Renal cortex interstitium (tissue), 15 donors: ENCODE results near the gene ZDHHC12. TPM values are rescaled to one million over a fixed set of nuclear protein-coding genes. Genes with fewer than 3 reads are reported as not detected.

Source experiments
- DNase-seq, 11 donors: peaks; one replicate each; pipeline ENCODE4 v3.0.0-alpha.2; 2013; ENCODE audit warnings: low read depth in 9 of 11, low spot score in 4 of 11; ENCODE audit errors: extremely low read depth in 1 of 11
- long read RNA-seq, 16 experiments: transcript quantifications; one replicate each; lab custom pipeline, GENCODE V29; 2026
- polyA plus RNA-seq, 3 donors: library from polyadenylated mRNA; unstranded; fragments of 120-200 nt; gene quantifications; one replicate each; pipeline ENCODE4 v1.2.1, GENCODE V29; 2013; ENCODE audit not compliant: insufficient read length in 3 of 3

Gene ZDHHC12, protein sequence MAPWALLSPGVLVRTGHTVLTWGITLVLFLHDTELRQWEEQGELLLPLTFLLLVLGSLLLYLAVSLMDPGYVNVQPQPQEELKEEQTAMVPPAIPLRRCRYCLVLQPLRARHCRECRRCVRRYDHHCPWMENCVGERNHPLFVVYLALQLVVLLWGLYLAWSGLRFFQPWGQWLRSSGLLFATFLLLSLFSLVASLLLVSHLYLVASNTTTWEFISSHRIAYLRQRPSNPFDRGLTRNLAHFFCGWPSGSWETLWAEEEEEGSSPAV
- 10 to 100 TPM; 14.8 to 20.5 (median 18.8) TPM for polyA plus RNA-seq
- long read RNA-seq, donor 1, transcript ZDHHC12-201 (5 exons, 1,129 nt): major isoform, 14 of 23 reads
- long read RNA-seq, donor 1, partial matches to known transcripts: 9 of 23 reads
- long read RNA-seq, donor 1, other reads (novel, unspliced or antisense): 0 of 23 reads
- long read RNA-seq, donor 2, transcript ZDHHC12-201 (5 exons, 1,129 nt): major isoform, 14 of 14 reads
- long read RNA-seq, donor 2, partial matches to known transcripts: 0 of 14 reads
- long read RNA-seq, donor 2, other reads (novel, unspliced or antisense): 0 of 14 reads
- long read RNA-seq, donor 3, transcript ZDHHC12-201 (5 exons, 1,129 nt): major isoform, 22 of 22 reads
- long read RNA-seq, donor 3, partial matches to known transcripts: 0 of 22 reads
- long read RNA-seq, donor 3, other reads (novel, unspliced or antisense): 0 of 22 reads
- long read RNA-seq, donor 4, transcript ZDHHC12-201 (5 exons, 1,129 nt): major isoform, 11 of 11 reads
- long read RNA-seq, donor 4, partial matches to known transcripts: 0 of 11 reads
- long read RNA-seq, donor 4, other reads (novel, unspliced or antisense): 0 of 11 reads
- long read RNA-seq, donor 5: 0 reads
- long read RNA-seq, donor 6, transcript ZDHHC12-201 (5 exons, 1,129 nt): major isoform, 10 of 10 reads
- long read RNA-seq, donor 6, partial matches to known transcripts: 0 of 10 reads
- long read RNA-seq, donor 6, other reads (novel, unspliced or antisense): 0 of 10 reads
- long read RNA-seq, donor 7, transcript ZDHHC12-201 (5 exons, 1,129 nt): major isoform, 19 of 19 reads
- long read RNA-seq, donor 7, partial matches to known transcripts: 0 of 19 reads
- long read RNA-seq, donor 7, other reads (novel, unspliced or antisense): 0 of 19 reads
- long read RNA-seq, donor 8, transcript ZDHHC12-201 (5 exons, 1,129 nt): major isoform, 32 of 32 reads
- long read RNA-seq, donor 8, partial matches to known transcripts: 0 of 32 reads
- long read RNA-seq, donor 8, other reads (novel, unspliced or antisense): 0 of 32 reads
- long read RNA-seq, donor 9, transcript ZDHHC12-201 (5 exons, 1,129 nt): major isoform, 18 of 18 reads
- long read RNA-seq, donor 9, partial matches to known transcripts: 0 of 18 reads
- long read RNA-seq, donor 9, other reads (novel, unspliced or antisense): 0 of 18 reads
- long read RNA-seq, donor 10, transcript ZDHHC12-201 (5 exons, 1,129 nt): major isoform, 25 of 25 reads
- long read RNA-seq, donor 10, partial matches to known transcripts: 0 of 25 reads
- long read RNA-seq, donor 10, other reads (novel, unspliced or antisense): 0 of 25 reads
- long read RNA-seq, donor 11, transcript ZDHHC12-201 (5 exons, 1,129 nt): major isoform, 15 of 15 reads
- long read RNA-seq, donor 11, partial matches to known transcripts: 0 of 15 reads
- long read RNA-seq, donor 11, other reads (novel, unspliced or antisense): 0 of 15 reads
- long read RNA-seq, donor 12, transcript ZDHHC12-201 (5 exons, 1,129 nt): major isoform, 9 of 9 reads
- long read RNA-seq, donor 12, partial matches to known transcripts: 0 of 9 reads
- long read RNA-seq, donor 12, other reads (novel, unspliced or antisense): 0 of 9 reads
- long read RNA-seq, donor 13: 0 reads
- long read RNA-seq, donor 14, transcript ZDHHC12-201 (5 exons, 1,129 nt): major isoform, 19 of 19 reads
- long read RNA-seq, donor 14, partial matches to known transcripts: 0 of 19 reads
- long read RNA-seq, donor 14, other reads (novel, unspliced or antisense): 0 of 19 reads
- long read RNA-seq, donor 15, transcript ZDHHC12-201 (5 exons, 1,129 nt): major isoform, 6 of 6 reads
- long read RNA-seq, donor 15, partial matches to known transcripts: 0 of 6 reads
- long read RNA-seq, donor 15, other reads (novel, unspliced or antisense): 0 of 6 reads
- long read RNA-seq, donor 16, transcript ZDHHC12-201 (5 exons, 1,129 nt): major isoform, 46 of 46 reads
- long read RNA-seq, donor 16, partial matches to known transcripts: 0 of 46 reads
- long read RNA-seq, donor 16, other reads (novel, unspliced or antisense): 0 of 46 reads

DNA sequence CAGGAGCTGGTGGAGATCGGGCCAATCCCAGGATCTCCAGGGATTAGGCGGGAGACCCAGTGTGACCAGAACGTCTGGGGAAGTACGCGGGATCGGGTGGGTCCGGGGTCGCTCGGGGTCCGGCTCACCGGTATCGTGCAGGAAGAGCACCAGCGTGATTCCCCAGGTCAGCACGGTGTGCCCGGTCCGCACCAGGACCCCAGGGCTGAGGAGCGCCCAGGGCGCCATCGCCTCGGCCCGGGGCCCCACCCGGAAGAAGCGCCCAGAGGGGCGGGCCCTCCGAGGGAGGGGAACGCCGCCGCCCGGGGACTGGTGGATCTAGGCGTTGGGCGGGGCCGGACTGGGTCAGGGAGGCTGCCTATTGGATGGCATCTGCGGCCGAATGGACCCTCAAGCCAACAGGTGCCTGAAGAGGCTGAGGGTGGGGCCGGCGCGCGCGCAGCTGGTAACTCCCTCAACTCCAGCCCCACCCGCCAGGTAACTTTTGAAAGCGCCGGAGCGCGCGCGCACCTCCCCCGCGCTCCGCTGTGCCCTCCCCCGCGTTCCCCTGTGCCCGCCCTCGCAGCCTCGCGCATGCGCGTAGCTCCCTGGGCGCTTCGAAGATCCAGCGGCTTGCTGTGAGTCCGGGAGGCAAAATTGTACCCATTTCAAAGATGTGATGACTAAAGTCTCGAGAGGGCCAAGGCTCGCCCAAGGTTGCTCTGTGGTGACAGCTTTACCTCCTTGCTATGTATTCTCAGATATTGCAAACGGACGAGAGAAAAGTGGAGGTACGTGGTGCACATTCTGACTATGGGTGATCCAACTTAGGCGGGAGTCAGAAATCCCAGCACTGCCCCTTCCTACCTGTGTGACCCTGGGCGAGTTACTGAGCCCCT is at the start of gene ZDHHC12:
ZDHHC12 (minus strand) TSS at position 262 of the 878 bp plus-strand sequence; CDS start at position 228, 34 bp downstream.
- peak; percentile 70 to 93 (median 86) for DNase-seq

DNA sequence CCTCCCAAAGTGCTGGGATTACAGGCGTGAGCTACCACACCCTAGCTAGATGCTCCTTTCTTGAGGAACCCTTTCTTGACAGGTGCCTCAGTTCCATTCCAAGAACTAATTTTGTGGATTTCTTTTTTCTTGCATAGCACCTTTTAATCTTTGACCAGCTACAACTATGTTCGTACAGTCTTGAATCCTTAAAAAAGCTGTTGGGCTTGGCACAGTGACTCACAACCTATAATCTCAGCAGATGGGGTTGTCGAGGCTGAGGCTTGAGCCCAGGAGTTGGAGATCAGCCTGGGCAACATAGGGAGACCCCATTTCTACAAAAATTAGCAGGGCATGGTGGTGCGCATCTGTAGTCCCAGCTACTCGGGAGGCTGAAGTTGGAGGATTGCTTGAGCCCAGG is 49.1 kb upstream of the ZDHHC12 start:
- DNase-seq: no peak

DNA sequence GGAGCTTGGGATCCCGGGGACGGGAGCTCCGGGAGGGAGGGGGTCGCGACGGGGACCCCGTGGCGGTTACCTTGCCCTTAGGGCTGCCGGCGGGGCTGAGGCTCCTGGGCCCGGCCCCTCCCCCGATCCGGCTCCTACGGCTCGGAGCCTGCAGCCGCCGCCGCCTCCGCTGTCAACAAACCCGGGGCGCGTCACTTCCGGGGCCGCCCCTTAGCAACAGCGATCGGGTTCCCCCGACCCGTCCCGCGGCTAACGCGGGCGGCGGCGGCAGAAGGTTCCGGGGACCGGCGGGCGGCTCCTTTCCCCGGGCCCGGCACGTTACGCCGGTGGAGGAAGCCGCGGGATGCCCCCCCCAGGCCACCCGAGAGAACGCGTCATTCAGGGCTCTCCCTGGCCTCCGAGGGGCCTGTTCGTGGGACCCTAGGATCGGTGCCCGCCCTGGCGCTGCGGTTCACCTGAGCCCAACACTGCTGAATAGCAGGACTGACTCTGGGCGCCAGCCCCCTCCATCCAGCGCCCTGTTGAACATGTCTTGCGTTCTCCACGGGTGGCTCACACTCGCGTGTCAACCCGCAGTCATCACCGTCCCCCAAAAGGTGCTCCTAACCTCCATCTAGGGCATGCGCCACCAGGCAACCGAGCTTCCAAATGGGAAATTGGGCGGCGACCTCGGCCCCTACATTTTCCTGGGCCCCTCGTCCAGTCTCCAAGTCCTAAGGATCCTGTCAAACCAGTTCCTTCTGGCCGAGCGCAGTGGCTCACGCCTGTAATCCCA is 48.0 kb upstream of the ZDHHC12 start, which contains the start of gene ZER1:
ZER1 (minus strand) TSS at position 183 of the 775 bp plus-strand sequence. CDS start 16,362 bp downstream, outside the sequence.
- DNase-seq: peak; percentile 62 to 91 (median 85)

DNA sequence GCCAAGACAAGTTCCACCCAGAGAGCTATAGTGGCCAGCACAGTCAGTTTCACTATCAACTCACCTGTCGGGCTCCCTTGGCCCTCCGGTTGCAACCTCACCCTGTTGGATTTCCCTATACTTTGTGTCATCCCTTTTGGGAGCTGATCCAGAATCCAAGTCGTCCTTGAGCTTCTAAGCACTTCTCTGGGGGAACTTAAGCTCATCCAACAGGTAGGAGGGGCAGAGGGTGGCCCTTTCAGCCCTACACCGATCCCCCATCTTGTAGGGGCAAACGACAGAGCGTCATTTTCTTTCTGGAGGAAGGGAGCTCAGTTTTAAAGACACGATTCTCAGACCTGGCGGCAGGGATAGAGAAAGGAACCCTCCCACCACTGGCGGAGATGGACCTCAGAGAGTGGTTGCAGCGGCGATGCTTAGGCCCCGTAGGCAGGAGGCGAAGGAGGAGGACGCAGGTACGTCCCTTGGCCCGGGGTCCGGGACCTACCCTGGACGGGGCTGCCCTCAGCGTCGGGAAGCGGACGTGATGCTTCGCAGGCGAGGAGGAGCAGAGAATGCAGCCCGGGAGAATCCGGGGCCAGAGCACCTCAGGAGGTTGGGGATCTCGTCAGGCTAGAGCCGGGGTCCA is 47.3 kb upstream of the ZDHHC12 start:
- peak in 2 of 11 donors; percentile 17 to 28 for DNase-seq

DNA sequence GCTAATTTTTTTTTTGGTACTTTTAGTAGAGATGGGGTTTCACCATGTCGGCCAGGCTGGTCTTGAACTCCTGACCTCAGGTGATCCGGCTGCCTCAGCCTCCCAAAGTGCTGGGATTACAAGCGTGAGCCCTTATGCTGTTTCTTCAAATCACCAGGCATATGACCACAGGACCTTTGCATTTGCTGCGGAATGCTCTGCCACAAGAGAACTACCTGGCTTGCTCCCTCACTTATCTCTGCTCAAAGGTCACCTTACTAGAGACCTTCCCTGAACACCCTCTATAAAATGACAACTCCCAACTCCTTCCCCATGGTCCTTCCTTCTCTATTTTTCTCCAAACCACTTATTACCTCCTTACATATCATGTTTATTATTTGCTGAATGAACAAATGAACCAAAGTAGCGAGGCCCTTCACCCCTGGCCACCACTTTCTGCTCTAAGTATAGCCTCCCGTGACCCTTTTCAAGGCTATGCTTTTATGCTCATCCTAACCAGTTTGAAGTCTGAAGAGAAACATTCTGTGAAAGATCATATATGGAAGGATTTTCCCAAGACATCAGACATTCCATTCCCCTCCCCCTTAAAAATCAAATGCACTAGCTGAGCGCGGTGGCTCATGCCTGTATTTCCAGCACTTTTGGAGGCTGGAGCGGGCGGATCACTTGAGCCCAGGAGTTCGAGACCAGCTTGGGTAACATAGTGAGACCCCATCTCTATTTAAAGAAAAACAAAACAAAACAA is 46.5 kb upstream of the ZDHHC12 start:
- DNase-seq: no peak

DNA sequence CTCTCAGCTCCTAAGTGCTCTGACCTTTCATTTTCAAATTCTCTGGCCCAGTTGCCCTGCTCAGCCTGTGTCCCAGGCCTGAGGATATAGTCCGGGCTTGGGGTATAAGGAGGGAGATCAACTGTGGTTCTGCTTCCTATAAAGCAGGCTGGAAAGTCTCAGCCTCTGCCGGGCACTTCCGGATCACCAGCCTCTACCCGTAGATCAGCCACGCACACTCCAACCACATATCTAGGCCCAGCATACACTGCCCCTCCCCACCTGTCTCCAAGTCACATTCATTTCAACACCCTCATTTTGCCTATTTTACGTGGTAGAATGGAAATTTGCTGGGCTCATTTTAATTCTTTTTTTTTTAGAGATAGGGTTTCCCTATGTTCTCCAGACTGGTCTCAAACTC is 44.7 kb upstream of the ZDHHC12 start:
- DNase-seq: no peak

DNA sequence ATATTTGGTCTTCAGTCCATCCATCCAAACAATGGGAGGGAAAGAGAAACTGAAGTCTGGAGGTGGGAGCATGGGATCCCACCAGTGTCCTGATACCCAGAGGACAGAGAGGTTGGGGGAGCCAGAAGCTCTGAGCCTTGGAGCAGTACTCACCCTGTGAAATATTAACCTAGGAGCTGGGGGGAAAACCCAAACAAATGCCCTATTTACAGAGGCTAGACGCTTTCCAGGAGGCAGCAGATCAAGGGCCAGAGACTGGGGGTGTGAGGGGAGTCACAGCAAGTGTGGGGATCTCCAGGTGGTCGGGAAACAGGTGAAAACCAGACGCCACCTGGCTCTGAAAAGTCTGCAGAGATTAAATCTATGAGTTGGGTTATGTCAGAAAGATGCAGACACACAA is 41.6 kb upstream of the ZDHHC12 start:
- DNase-seq: no peak

DNA sequence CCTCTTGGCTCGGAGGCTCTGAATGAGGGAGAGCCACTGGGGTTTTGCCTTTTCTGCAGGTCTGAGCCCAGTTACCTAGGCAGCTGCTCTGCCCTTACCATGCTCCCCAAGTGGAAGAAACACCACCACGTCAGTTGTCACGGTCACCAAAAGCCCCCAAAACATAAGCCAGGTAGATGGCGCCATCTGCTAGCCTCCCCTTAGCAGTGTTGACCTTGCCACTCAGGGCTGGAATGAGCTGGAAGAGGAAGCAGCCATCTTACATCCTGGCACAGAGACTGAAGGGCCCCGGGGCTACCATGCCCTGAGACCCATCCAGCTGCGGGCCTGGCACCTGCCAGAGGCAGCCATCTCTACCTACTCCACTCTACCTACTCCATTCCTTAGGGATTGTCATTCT is 40.4 kb upstream of the ZDHHC12 start:
- DNase-seq: no peak

DNA sequence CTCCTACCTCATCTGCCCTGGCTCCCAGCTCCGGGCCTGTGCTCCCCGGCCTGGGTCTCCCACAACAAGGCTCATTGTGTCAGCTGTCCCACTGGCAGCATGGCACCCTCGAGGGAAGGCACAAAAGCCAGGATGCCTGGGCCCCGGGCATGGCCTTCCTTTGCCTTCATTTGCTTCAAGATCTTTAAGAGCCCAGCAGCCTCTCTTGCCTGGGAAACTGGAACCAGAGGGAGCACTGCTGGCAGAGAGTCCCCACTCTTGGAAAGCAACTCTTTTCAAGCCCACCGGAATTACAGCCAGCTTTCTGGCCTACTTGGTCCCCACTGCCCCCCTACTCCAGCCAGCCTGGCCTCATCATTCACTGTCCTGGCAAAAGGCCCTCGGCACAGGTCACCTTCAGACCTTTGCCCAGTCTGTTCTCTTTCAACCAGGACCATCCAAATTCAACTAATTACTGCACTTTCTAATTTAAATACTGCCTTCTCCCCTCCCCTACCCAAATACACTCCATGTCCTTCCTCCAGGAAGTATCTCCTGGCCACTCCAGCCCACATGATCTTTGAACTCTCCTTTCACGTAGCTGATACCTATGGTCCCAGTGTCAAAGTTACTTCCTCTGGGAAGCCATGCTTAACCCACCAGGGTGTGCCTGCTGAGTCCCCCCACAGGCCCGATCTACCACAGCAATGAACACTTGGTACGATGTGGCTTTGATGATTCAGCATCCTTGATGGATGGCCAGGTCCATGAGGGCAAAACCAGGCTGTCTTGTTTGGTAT is 38.9 kb upstream of the ZDHHC12 start:
- no peak for DNase-seq

DNA sequence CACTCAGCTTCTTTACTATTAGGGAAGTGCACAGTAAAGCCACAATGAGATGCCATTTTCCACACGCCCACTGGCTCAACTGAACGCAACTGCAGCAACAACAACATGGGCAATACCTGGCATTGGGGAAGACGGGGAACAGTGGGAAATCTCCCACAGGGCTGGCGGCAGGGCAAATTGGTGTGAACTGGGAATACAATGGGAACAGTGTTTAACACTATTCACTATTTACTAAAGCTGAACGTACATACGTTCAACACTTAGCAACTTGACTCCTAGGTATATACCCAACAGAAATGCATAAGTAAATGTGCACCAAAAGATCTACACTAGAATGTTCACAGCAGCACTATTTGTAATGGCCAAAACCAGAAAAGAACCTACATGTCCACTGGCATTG is 33.7 kb upstream of the ZDHHC12 start:
- no peak for DNase-seq

DNA sequence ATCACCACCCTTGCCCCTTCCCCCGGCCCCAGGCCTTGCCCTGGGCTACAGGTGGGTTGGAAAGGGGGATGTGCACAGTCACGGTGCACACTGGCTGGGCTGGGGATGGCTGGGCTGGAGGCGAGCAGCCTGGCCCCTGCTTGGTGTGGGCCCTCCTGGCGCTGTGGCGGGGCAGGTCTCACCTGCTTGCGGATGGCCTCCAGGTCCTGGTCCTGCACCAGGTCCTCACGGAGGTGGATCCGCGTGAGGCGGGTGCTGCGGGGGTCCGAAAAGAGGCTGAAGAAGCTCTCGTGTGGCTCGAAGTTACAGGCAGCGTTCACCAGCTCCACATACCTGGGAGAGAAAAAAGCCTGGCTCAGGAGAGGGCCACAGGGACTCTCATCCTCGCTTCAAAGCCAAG is 29.7 kb upstream of the ZDHHC12 start:
- no peak for DNase-seq

DNA sequence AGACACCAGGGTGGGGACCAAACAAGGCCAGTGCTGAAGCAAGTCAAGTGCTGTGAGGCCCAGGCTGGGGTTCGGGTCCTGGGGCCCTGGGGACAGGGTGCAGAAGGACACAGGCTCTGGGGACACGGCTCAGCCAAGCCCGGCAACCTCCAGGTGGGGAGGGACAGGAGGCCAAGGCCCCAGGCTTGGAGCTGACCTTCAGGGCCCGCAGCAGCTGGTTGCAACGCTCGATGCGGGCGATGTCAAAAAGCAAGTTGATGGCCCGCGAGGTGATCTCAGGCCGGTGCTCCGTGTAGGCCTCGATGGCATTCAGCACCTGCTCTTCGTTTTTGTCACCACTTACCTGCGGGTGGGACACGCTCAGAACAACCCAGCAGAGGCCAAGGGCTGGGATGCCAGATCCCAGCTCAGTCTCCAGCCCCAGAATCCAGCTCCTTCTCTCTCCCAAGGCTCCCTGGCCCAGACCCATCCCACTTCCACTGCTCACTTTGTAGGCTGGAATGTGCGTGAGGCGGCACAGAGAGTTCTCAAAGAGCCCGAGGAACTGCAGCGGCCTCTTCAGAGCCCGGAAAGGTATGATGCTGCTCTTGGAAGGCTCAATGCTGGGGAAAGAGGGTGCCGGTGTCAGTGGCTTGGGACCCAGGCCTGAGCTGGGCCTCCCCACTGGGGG is 27.1 kb upstream of the ZDHHC12 start:
- no peak for DNase-seq

DNA sequence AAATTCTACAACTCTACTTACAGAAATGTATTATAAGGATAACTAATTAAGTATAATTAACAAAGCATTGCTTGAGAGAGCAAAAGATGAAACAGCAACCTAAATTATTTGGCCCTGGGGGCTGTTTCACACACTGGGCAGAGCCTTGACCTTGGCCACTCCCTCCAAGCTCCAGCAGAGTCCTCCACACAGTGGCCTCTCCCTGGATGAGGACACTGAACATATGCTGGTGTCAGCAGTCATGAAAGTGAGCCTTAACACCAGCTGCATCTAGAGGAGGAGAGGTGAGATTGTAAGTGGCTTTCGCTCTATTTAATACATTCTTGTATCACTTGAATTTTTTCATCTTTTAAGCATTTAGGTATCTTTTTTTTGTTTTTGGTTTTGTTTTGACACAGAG is 23.3 kb upstream of the ZDHHC12 start:
- no peak for DNase-seq
